GM12878 (cell line): ENCODE results near the gene TBX5.

Experiments used
- BRCA1 ChIP-seq: IDR thresholded peaks from 2 replicates; pipeline ENCODE4 v1.6.1; 2011; ENCODE audit warnings: low read depth, low read length, improper control_type of control experiment
- CEBPB ChIP-seq, 2 experiments: fragments of 150-350 bp in 1 of 2; IDR thresholded peaks; 2 replicates each; pipeline ENCODE4 v1.6.1; 2012 to 2014; ENCODE audit warnings: low read depth in 2 of 2, low read length in 2 of 2, borderline replicate concordance in 1 of 2, inconsistent platforms in 1 of 2
- CTCF ChIP-seq, 3 experiments: IDR thresholded peaks in 2 of 3; conservative IDR thresholded peaks in 1 of 3; 2 replicates each; pipeline ENCODE4 v1.5.1; 2011; ENCODE audit warnings: low read depth in 3 of 3, low read length in 3 of 3, mild to moderate bottlenecking in 3 of 3, control low read depth in 2 of 3, moderate library complexity in 2 of 3, inconsistent platforms in 1 of 3, mixed read lengths in 1 of 3; ENCODE audit not compliant: control insufficient read depth in 2 of 3, insufficient read depth in 1 of 3; ENCODE audit errors: extremely low read depth in 1 of 3
- EGR1 ChIP-seq, 2 experiments: IDR thresholded peaks; 1 replicate in 1 of 2; 2 replicates in 1 of 2; pipeline ENCODE4 v1.6.1; 2011 to 2012; ENCODE audit warnings: low read depth in 2 of 2, low read length in 2 of 2, borderline replicate concordance in 1 of 2, mild to moderate bottlenecking in 1 of 2, moderate library complexity in 1 of 2
- HDAC6 ChIP-seq: fragments of 200-600 bp; sonication (generic); IDR thresholded peaks from one replicate; pipeline ENCODE4 v1.8.0; 2017; ENCODE audit warnings: antibody characterized with exemption; ENCODE audit not compliant: unreplicated experiment
- MYC ChIP-seq: IDR thresholded peaks from 2 replicates; pipeline ENCODE4 v1.6.1; 2011; ENCODE audit warnings: mild to moderate bottlenecking, low read length, moderate library complexity, inconsistent platforms; ENCODE audit not compliant: insufficient read depth, insufficient replicate concordance, insufficient read length, severe bottlenecking
- POLR2A ChIP-seq: IDR thresholded peaks from 2 replicates; pipeline ENCODE4 v1.6.1; 2011; ENCODE audit warnings: low read depth, mild to moderate bottlenecking, low read length
- POLR2AphosphoS5 ChIP-seq: IDR thresholded peaks from 2 replicates; pipeline ENCODE4 v1.6.1; 2011; ENCODE audit warnings: mild to moderate bottlenecking, low read length, inconsistent platforms
- SIN3A ChIP-seq: IDR thresholded peaks from 2 replicates; pipeline ENCODE4 v1.6.1; 2012; ENCODE audit warnings: low read depth, low read length, improper control_type of control experiment
- STAT3 ChIP-seq: IDR thresholded peaks from 2 replicates; pipeline ENCODE4 v1.6.1; 2011; ENCODE audit warnings: low read depth, low read length, improper control_type of control experiment
- USF1 ChIP-seq: IDR thresholded peaks from 2 replicates; pipeline ENCODE4 v1.6.1; 2011; ENCODE audit warnings: borderline replicate concordance, low read depth, mild to moderate bottlenecking, moderate library complexity, mixed read lengths, low read length; ENCODE audit not compliant: insufficient read depth; ENCODE audit errors: extremely low read length
- ZNF384 ChIP-seq: IDR thresholded peaks from 2 replicates; pipeline ENCODE4 v1.6.1; 2012; ENCODE audit warnings: low read depth, mild to moderate bottlenecking, low read length, improper control_type of control experiment, borderline replicate concordance

- TF ChIP-seq ZNF384 (no peak), HDAC6 (no peak), CTCF (IDR thresholded peaks at IDR 0.05 in 2 of 3, conservative IDR thresholded peaks at IDR 0.05 in 1 of 3; ENCODE audit: control insufficient read depth in 2 of 3, extremely low read depth in 1 of 3, insufficient read depth in 1 of 3, low read depth in 3 of 3, low read length in 3 of 3) (no peak), SIN3A (no peak), STAT3 (no peak), CEBPB (IDR thresholded peaks at IDR 0.05; ENCODE audit: borderline replicate concordance in 1 of 2, low read depth in 2 of 2, low read length in 2 of 2) (no peak), USF1 (no peak), BRCA1 (no peak), POLR2A (no peak), POLR2AphosphoS5 (no peak), EGR1 (IDR thresholded peaks at IDR 0.05; ENCODE audit: borderline replicate concordance in 1 of 2, low read depth in 2 of 2, low read length in 2 of 2) (no peak), MYC (no peak)
Measured at GRCh38 chr12:114430306-114430705, 24.4 kb upstream of the TBX5 start.
